GM12878 (cell line): Measurements from ENCODE around the gene PPM1J. TPM values are rescaled to one million over a fixed set of nuclear protein-coding genes. Genes with fewer than 3 reads are reported as not detected.

ENCODE experiments used
- ATAC-seq: fragments of 200-7000 bp; cut with Tn5 transposase; 3 replicates; pipeline ENCODE4 v1.9.1; 2020; ENCODE audit warnings: mild to moderate bottlenecking, moderate library complexity
- BruUV-seq: library from RNA; stranded (reverse); fragments of 400-500 nt; replicated peaks from 2 replicates; lab custom pipeline; 2021; lab: Mats Ljungman, UMichigan
- CTCF ChIA-PET: fragments of 300-600 bp; sonication (Branson Sonifier 250); formaldehyde crosslinking; extraction: SDS; loops from one replicate; lab custom pipeline; 2021; ENCODE audit warnings: inconsistent platforms; lab: Yijun Ruan, JAX
- POLR2A ChIA-PET: fragments of 350-600 bp; formaldehyde crosslinking; extraction: SDS; loops from one replicate; lab custom pipeline; 2021; ENCODE audit warnings: inconsistent platforms; lab: Charles Lee
- RAD21 ChIA-PET: fragments of 300-600 bp; sonication (Branson Sonifier 250); formaldehyde crosslinking; loops from one replicate; lab custom pipeline; 2023; ENCODE audit warnings: antibody characterized with exemption; ENCODE audit not compliant: unreplicated experiment; lab: Charles Lee
- SMC1A ChIA-PET: fragments of 300-600 bp; sonication (Branson Sonifier 250); formaldehyde crosslinking; loops from one replicate; lab custom pipeline; 2023; ENCODE audit not compliant: unreplicated experiment, uncharacterized antibody; lab: Charles Lee
- DNase-seq: peaks from one replicate; pipeline ENCODE4 v3.0.0-alpha.2; 2011; ENCODE audit warnings: low read depth, low spot score
- FAIRE-seq: peaks from 3 replicates; lab custom pipeline; 2011; peaks lifted over from hg19 to GRCh38; lab: Jason Lieb, UNC
- H2AFZ ChIP-seq: 2 replicates; pipeline ENCODE4 v1.6.0; 2011; ENCODE audit warnings: low read depth, low read length, control low read depth; ENCODE audit not compliant: control insufficient read depth
- H3K27ac ChIP-seq: 2 replicates; pipeline ENCODE4 v1.5.1; 2011; ENCODE audit warnings: control low read depth; ENCODE audit not compliant: control insufficient read depth, insufficient read depth
- H3K27me3 ChIP-seq, 2 experiments: replicated peaks in 1 of 2; 2 replicates each; pipeline versions ENCODE4 v1.6.0 to v1.6.1; 2011; ENCODE audit warnings: low read length in 1 of 2; ENCODE audit not compliant: control insufficient read depth in 2 of 2, insufficient read depth in 2 of 2
- H3K36me3 ChIP-seq, 2 experiments: 2 replicates each; pipeline ENCODE4 v1.5.1; 2011; ENCODE audit warnings: low read length in 1 of 2; ENCODE audit not compliant: control insufficient read depth in 2 of 2, insufficient read depth in 2 of 2
- H3K4me1 ChIP-seq: 2 replicates; pipeline ENCODE4 v1.6.1; 2011; ENCODE audit warnings: mild to moderate bottlenecking, low read length, moderate library complexity, mixed read lengths; ENCODE audit not compliant: control insufficient read depth, insufficient read depth
- H3K4me2 ChIP-seq: 2 replicates; pipeline ENCODE4 v1.6.0; 2011; ENCODE audit warnings: control low read depth; ENCODE audit not compliant: control insufficient read depth, insufficient read depth
- H3K4me3 ChIP-seq: fragments of 200-600 bp; sonication (generic); 2 replicates; pipeline ENCODE4 v1.5.1; 2016
- H3K79me2 ChIP-seq: 2 replicates; pipeline ENCODE4 v1.6.0; 2011; ENCODE audit warnings: low read length; ENCODE audit not compliant: control insufficient read depth, insufficient read depth
- H3K9ac ChIP-seq: 2 replicates; pipeline ENCODE4 v1.8.0; 2011; ENCODE audit warnings: low read length, control low read depth, mixed read lengths; ENCODE audit not compliant: control insufficient read depth, insufficient read depth
- H3K9me3 ChIP-seq: replicated peaks from 3 replicates; pipeline ENCODE4 v1.5.1; 2011; ENCODE audit warnings: mild to moderate bottlenecking, low read length; ENCODE audit not compliant: control insufficient read depth, insufficient read depth
- H4K20me1 ChIP-seq: 2 replicates; pipeline ENCODE4 v1.6.0; 2011; ENCODE audit not compliant: control insufficient read depth, insufficient read depth
- HDAC6 ChIP-seq: fragments of 200-600 bp; sonication (generic); IDR thresholded peaks from one replicate; pipeline ENCODE4 v1.8.0; 2017; ENCODE audit warnings: antibody characterized with exemption; ENCODE audit not compliant: unreplicated experiment
- KLF5 ChIP-seq: fragments of 450-650 bp; IDR thresholded peaks from 2 replicates; pipeline ENCODE4 v1.6.1; 2014; ENCODE audit warnings: mild to moderate bottlenecking; ENCODE audit not compliant: partially characterized antibody
- MEF2A ChIP-seq: IDR thresholded peaks from 2 replicates; pipeline ENCODE4 v1.6.1; 2011; ENCODE audit warnings: low read depth, mild to moderate bottlenecking, low read length, moderate library complexity; ENCODE audit not compliant: insufficient read depth
- NBN ChIP-seq: fragments of 450-650 bp; IDR thresholded peaks from 2 replicates; pipeline ENCODE4 v1.6.1; 2016
- SIX5 ChIP-seq: IDR thresholded peaks from 2 replicates; pipeline ENCODE4 v1.6.1; 2011; ENCODE audit warnings: mild to moderate bottlenecking, low read depth, low read length, moderate library complexity; ENCODE audit not compliant: severe bottlenecking
- TCF7 ChIP-seq: IDR thresholded peaks from 2 replicates; pipeline ENCODE4 v1.6.1; 2014; ENCODE audit warnings: antibody characterized with exemption, borderline replicate concordance
- ZZZ3 ChIP-seq: IDR thresholded peaks from 2 replicates; pipeline ENCODE4 v1.6.1; 2011; ENCODE audit warnings: low read depth; ENCODE audit not compliant: control insufficient read depth, insufficient read length
- WGBS: methylation state at CpG from one replicate; pipeline ENCODE4 v1.1.6; 2016; ENCODE audit warnings: low lambda C conversion rate; ENCODE audit not compliant: insufficient replicate concordance, insufficient coverage; ENCODE audit errors: missing lambda C conversion rate; 5-methylcytosine and 5-hydroxymethylcytosine counted together
- in situ Hi-C: fragments of 300-500 bp; cut with MboI; formaldehyde crosslinking; loops from 9 replicates; pipeline ENCODE4 v1.14.3; 2018; ENCODE audit warnings: mixed read lengths
- intact Hi-C: fragments of 100-400 bp; cut with micrococcal nuclease; formaldehyde crosslinking; loops from one replicate; pipeline ENCODE4 v1.14.2; 2022; ENCODE audit not compliant: unreplicated experiment
- polyA plus RNA-seq, 11 experiments: library from polyadenylated mRNA; depleted of rRNA in 4 of 11; unstranded in 6 of 11; stranded (reverse) in 5 of 11; fragments of >200 nt; fragmentation: Nextera tagmentation in 4 of 11; fragmentation: Illumina TruSeq in 1 of 11; extraction: Ambion mirVana in 4 of 11; extraction: Trizol in 1 of 11; gene quantifications; 1 replicate in 1 of 11; 2 replicates in 10 of 11; pipeline versions ENCODE4 v1.2.1 to v1.2.3, GENCODE V29; 2011 to 2016; ENCODE audit warnings: inconsistent platforms in 2 of 11, missing spikeins in 2 of 11, low read depth in 1 of 11
- total RNA-seq, 4 experiments: library from RNA; depleted of rRNA in 3 of 4; stranded (reverse); fragments of >200 nt in 3 of 4; fragmentation: Illumina TruSeq in 1 of 4; extraction: Trizol in 1 of 4; gene quantifications; 2 replicates each; pipeline versions ENCODE4 v1.2.1 to v1.2.3, GENCODE V29; 2013 to 2021
- TF ChIP-seq, protein P1 (sequence below): fragments of 450-650 bp; IDR thresholded peaks from 2 replicates; pipeline ENCODE4 v1.6.1; 2016; ENCODE audit warnings: mild to moderate bottlenecking
- TF ChIP-seq, protein P2 (sequence below): fragments of 450-650 bp; formaldehyde crosslinking; IDR thresholded peaks from 2 replicates; pipeline ENCODE4 v1.4.0; 2022; ENCODE audit warnings: mild to moderate bottlenecking, moderate library complexity
- TF ChIP-seq, protein P3 (sequence below): IDR thresholded peaks from 2 replicates; pipeline ENCODE4 v1.6.1; 2011; ENCODE audit warnings: low read depth, low read length, improper control_type of control experiment, borderline replicate concordance
- TF ChIP-seq, protein P4 (sequence below): IDR thresholded peaks from 2 replicates; pipeline ENCODE4 v1.6.1; 2011; ENCODE audit warnings: low read depth, mild to moderate bottlenecking, low read length, moderate library complexity, borderline replicate concordance; ENCODE audit errors: extremely low read depth

Gene PPM1J
- total and polyA plus RNA-seq, 10 of the 15 experiments (the other 5 are each of a cell fraction or from before 2014, with no cell fraction given) = 0.07 to 1.8 (median 0.59) TPM; not detected in 1

DNA sequence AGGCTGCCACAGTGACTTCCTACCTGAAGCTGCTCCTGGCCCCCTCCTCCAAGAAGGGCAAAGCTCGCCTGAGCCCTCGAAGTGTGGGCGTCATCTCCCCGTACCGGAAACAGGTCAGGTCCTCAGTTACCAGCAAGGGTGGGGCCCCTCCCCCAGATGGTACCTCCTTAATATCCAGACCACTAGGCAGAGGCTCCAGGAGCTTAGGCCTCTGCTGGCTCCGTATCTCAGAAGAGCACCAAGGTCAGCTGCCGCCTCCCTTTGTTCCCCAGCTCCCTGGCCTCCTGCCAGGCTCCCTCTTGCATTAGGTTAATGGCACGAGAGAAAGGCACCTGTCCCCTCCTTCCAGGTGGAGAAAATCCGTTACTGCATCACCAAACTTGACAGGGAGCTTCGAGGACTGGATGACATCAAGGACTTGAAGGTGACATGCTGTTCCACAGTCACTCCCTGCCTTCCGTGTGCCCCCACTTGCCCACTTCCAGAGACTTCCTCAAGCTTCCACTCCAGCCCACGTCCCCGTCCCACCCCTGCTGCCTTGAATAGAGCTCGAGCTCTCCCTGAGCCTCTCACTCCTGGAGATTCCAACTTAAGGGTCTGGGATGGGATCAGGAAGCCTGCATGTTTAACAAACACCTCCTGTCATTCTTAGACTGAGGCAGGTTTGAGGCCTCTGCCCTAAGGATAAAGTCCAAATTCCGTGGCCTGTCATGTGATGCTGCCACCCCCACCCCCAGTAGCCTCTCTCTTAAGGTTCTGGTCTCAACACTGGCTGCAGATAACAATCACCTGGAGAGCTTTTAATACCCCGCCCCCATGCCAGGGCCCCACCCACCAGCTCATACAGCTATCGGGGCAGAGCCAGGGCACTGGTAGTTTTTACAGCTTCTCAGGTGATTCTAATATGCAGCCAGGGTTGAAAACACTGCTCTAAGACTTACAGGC lies 16.5 kb downstream of the PPM1J start:
- Histone ChIP-seq H3K9ac (no peak overlapping the region), H4K20me1 (no peaks in the 10 kb centered on the region), H3K4me2 (no peak overlapping the region), H3K4me1 (peaks cover 21% of the 10 kb centered on the region), H3K27me3 (no peaks in the 10 kb centered on the region), H2AFZ (no peak overlapping the region), H3K9me3 (no peaks in the 10 kb centered on the region), H3K27ac (no peak overlapping the region), H3K36me3 (peaks cover 0 to 26% of the 10 kb centered on the region in 2 experiments; a peak in 3 of 4 replicates), H3K4me3 (no peak overlapping the region), H3K79me2 (peaks cover 4% of the 10 kb centered on the region)
- SMC1A ChIA-PET = interaction anchor here (1.1 kb wide), 1 partner anchor 24 kb away, joined by 4 read pairs; the partner anchor contains the start of gene MOV10
- ATAC-seq (no peak), DNase-seq (no peak), FAIRE-seq (no peak)
- WGBS = 82% methylated on average over 17 of the region's 17 CpGs
- CTCF ChIA-PET = interaction anchor here (1.7 to 3.0 kb wide), 2 partner anchors 15 to 24 kb away, joined by 6 to 9 read pairs; partner anchors contain the start of gene MOV10
- no TSS peak for BruUV-seq
- POLR2A ChIA-PET = interaction anchor here (0.6 to 2.1 kb wide), 3 partner anchors 16 to 128 kb away, joined by 6 to 7 read pairs (median 6); partner anchors contain the start of genes MOV10 and PPM1J
- in situ Hi-C loops = no loop called here
- intact Hi-C loops = no loop called here
- RAD21 ChIA-PET = interaction anchor here (0.7 to 0.9 kb wide), 3 partner anchors 12 to 304 kb away, joined by 3 to 5 read pairs (median 4); no protein-coding TSS in a partner anchor
- TF ChIP-seq, protein P1, sequence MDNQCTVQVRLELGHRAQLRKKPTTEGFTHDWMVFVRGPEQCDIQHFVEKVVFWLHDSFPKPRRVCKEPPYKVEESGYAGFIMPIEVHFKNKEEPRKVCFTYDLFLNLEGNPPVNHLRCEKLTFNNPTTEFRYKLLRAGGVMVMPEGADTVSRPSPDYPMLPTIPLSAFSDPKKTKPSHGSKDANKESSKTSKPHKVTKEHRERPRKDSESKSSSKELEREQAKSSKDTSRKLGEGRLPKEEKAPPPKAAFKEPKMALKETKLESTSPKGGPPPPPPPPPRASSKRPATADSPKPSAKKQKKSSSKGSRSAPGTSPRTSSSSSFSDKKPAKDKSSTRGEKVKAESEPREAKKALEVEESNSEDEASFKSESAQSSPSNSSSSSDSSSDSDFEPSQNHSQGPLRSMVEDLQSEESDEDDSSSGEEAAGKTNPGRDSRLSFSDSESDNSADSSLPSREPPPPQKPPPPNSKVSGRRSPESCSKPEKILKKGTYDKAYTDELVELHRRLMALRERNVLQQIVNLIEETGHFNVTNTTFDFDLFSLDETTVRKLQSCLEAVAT = no peak
- TF ChIP-seq TCF7 = no peak
- no peak for TF ChIP-seq HDAC6
- TF ChIP-seq, protein P2, sequence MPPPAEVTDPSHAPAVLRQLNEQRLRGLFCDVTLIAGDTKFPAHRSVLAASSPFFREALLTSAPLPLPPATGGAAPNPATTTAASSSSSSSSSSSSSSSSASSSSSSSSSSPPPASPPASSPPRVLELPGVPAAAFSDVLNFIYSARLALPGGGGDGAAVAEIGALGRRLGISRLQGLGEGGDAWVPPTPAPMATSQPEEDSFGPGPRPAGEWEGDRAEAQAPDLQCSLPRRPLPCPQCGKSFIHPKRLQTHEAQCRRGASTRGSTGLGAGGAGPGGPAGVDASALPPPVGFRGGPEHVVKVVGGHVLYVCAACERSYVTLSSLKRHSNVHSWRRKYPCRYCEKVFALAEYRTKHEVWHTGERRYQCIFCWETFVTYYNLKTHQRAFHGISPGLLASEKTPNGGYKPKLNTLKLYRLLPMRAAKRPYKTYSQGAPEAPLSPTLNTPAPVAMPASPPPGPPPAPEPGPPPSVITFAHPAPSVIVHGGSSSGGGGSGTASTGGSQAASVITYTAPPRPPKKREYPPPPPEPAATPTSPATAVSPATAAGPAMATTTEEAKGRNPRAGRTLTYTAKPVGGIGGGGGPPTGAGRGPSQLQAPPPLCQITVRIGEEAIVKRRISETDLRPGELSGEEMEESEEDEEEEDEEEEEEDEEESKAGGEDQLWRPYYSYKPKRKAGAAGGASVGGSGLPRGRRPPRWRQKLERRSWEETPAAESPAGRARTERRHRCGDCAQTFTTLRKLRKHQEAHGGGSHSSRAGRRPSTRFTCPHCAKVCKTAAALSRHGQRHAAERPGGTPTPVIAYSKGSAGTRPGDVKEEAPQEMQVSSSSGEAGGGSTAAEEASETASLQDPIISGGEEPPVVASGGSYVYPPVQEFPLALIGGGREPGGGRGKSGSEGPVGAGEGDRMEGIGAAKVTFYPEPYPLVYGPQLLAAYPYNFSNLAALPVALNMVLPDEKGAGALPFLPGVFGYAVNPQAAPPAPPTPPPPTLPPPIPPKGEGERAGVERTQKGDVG (CRISPR knock-in tag) = no peak
- TF ChIP-seq KLF5 = no peak
- TF ChIP-seq, protein P3, sequence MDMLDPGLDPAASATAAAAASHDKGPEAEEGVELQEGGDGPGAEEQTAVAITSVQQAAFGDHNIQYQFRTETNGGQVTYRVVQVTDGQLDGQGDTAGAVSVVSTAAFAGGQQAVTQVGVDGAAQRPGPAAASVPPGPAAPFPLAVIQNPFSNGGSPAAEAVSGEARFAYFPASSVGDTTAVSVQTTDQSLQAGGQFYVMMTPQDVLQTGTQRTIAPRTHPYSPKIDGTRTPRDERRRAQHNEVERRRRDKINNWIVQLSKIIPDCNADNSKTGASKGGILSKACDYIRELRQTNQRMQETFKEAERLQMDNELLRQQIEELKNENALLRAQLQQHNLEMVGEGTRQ = no peak
- no peak for TF ChIP-seq SIX5
- no peak for TF ChIP-seq NBN
- no peak for TF ChIP-seq ZZZ3
- no peak for TF ChIP-seq MEF2A
- TF ChIP-seq, protein P4, sequence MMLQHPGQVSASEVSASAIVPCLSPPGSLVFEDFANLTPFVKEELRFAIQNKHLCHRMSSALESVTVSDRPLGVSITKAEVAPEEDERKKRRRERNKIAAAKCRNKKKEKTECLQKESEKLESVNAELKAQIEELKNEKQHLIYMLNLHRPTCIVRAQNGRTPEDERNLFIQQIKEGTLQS = no peak
